Subcutaneous abdominal adipose tissue (tissue), 5 donors: ENCODE measurements around the gene SNX25.

Experiments
- H3K27ac ChIP-seq: one replicate; pipeline ENCODE4 v1.7.0; 2013; ENCODE audit warnings: low read depth, mild to moderate bottlenecking, inconsistent platforms, low read length, moderate library complexity
- H3K27me3 ChIP-seq, 5 donors: one replicate each; pipeline ENCODE4 v1.7.0; 2013; ENCODE audit warnings: low read length in 5 of 5, inconsistent platforms in 1 of 5; ENCODE audit not compliant: control insufficient read depth in 5 of 5, insufficient read depth in 4 of 5
- H3K36me3 ChIP-seq, 5 donors: one replicate each; pipeline ENCODE4 v1.7.0; 2013; ENCODE audit warnings: low read length in 5 of 5; ENCODE audit not compliant: control insufficient read depth in 5 of 5, insufficient read depth in 5 of 5
- H3K4me1 ChIP-seq, 5 donors: one replicate each; pipeline ENCODE4 v1.7.0; 2013; ENCODE audit warnings: low read length in 5 of 5, mild to moderate bottlenecking in 3 of 5, moderate library complexity in 1 of 5; ENCODE audit not compliant: control insufficient read depth in 5 of 5, insufficient read depth in 5 of 5
- H3K4me3 ChIP-seq, 5 donors: one replicate each; pipeline ENCODE4 v1.7.0; 2013; ENCODE audit warnings: low read length in 5 of 5, low read depth in 1 of 5
- H3K9ac ChIP-seq, 5 donors: one replicate each; pipeline ENCODE4 v1.7.0; 2013; ENCODE audit warnings: low read length in 5 of 5, mild to moderate bottlenecking in 4 of 5, moderate library complexity in 3 of 5
- H3K9me3 ChIP-seq, 5 donors: one replicate each; pipeline ENCODE4 v1.7.0; 2013; ENCODE audit warnings: low read length in 5 of 5; ENCODE audit not compliant: control insufficient read depth in 5 of 5
- donor health status: healthy.
- donor health status: healthy.
- donor health status: healthy.
- donor health status: healthy.
- donor health status: healthy.

The SNX25 gene

DNA sequence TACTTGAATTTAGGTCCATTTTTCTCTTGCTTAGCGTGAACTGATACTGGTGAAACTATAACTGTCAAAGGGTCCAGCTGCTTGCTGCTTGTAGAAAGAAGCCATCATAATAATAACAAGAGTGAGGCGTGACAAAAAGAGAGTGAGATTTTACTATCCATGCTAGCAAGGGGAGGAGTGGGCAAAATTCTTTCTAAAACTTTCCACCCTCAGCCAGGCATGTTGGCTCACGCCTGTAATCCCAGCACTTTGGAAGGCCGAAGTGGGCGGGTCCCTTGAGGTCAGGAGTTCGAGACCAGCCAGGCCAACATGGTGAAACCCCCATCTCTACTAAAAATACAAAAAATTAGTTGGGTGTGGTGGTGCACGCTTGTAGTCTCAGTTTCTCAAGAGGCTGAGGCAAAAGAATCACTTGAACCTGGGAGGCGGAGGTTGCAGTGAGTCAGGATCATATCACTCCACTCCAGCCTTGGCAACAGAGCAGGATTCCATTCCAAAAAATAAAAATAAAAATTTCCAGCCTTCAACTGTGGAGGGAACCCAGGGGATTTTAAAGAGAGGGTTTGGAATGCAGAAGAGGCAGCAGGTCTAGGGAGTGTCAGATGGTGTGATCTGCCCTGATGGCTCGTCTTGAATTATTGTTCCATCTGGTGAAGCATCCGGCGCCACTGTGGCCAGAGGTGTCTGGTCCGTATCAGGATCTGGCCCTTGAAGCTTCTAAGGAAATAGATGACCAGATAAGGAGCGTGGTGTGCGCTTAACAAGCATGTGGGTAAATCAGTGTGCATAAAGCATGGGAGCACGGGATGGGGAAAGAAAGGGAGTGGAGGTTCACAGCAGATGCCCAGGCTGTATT lies 134.6 kb downstream of the SNX25 start:
- Histone ChIP-seq H3K27me3 (no peaks in the 10 kb centered on the region), H3K9ac (no peak overlapping the region), H3K4me1 (peaks cover 0 to 18% (median 7%) of the 10 kb centered on the region in 5 donors), H3K36me3 (peaks cover 15 to 24% (median 17%) of the 10 kb centered on the region in 5 donors), H3K4me3 (peak overlapping the region in 2 of 5 donors; percentile 8 to 30), H3K9me3 (no peaks in the 10 kb centered on the region), H3K27ac (no peak overlapping the region)

- Histone ChIP-seq H3K9ac (no peak overlapping the region), H3K4me1 (peaks cover 0 to 18% (median 7%) of the 10 kb centered on the region in 5 donors), H3K9me3 (no peaks in the 10 kb centered on the region), H3K36me3 (peaks cover 16 to 20% (median 17%) of the 10 kb centered on the region in 5 donors), H3K4me3 (peak overlapping the region in 1 of 5 donors; percentile 8), H3K27ac (no peak overlapping the region), H3K27me3 (no peaks in the 10 kb centered on the region)
Observed at GRCh38 chr4:185344743-185345538, 135.5 kb downstream of the SNX25 start.

GRCh38 chr4:185346975-185347601 lies 137.7 kb downstream of the SNX25 start:
- no peak overlapping the region for H3K27ac ChIP-seq

GRCh38 chr4:185351691-185352090 lies 142.3 kb downstream of the SNX25 start:
- Histone ChIP-seq H3K27ac (no peak overlapping the region), H3K4me3 (no peak overlapping the region), H3K9ac (no peak overlapping the region), H3K36me3 (peaks cover 8 to 31% (median 23%) of the 10 kb centered on the region in 5 donors), H3K4me1 (no peaks in the 10 kb centered on the region), H3K9me3 (no peaks in the 10 kb centered on the region), H3K27me3 (no peaks in the 10 kb centered on the region)

More at GRCh38 chr4:185346975-185347601, 137.7 kb downstream of the SNX25 start:
- peaks cover 13 to 24% (median 15%) of the 10 kb centered on the region in 5 donors for H3K36me3 ChIP-seq
- H3K9ac ChIP-seq = no peak overlapping the region
- peaks cover 0 to 18% (median 7%) of the 10 kb centered on the region in 5 donors for H3K4me1 ChIP-seq
- H3K27me3 ChIP-seq = no peaks in the 10 kb centered on the region
- no peaks in the 10 kb centered on the region for H3K9me3 ChIP-seq
- no peak overlapping the region for H3K4me3 ChIP-seq

DNA sequence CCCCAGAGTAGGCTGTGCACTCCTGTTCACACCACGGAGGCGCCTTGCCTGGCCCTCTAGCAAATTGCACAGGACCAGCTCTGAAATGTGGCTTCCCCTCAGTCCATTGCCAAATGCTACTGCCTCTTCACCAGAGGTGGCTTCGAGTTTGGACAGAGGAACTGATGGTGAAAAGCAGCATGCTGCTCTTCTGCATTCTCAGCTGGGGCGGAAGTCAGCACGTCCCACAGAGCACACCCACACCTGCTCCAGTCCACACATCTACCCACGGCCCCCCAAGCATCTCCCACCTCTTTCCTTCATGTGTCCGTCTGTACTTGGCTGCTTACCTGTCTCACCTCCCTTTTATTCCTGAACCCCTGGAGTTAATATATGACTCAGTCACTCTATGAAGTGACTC lies 142.8 kb downstream of the SNX25 start:
- Histone ChIP-seq H3K4me1 (no peaks in the 10 kb centered on the region), H3K4me3 (no peak overlapping the region), H3K27me3 (no peaks in the 10 kb centered on the region), H3K36me3 (peaks cover 4 to 27% (median 18%) of the 10 kb centered on the region in 5 donors), H3K9ac (no peak overlapping the region), H3K27ac (no peak overlapping the region), H3K9me3 (no peaks in the 10 kb centered on the region)

GRCh38 chr4:185352741-185353140 lies 143.3 kb downstream of the SNX25 start:
- no peak overlapping the region for H3K4me3 ChIP-seq
- no peaks in the 10 kb centered on the region for H3K9me3 ChIP-seq
- H3K9ac ChIP-seq = no peak overlapping the region
- peaks cover 4 to 27% (median 18%) of the 10 kb centered on the region in 5 donors for H3K36me3 ChIP-seq
- H3K27ac ChIP-seq = no peak overlapping the region
- no peaks in the 10 kb centered on the region for H3K4me1 ChIP-seq
- no peaks in the 10 kb centered on the region for H3K27me3 ChIP-seq

GRCh38 chr4:185357211-185357610 lies 147.8 kb downstream of the SNX25 start:
- Histone ChIP-seq H3K9ac (no peak overlapping the region), H3K4me1 (no peaks in the 10 kb centered on the region), H3K27ac (no peak overlapping the region), H3K9me3 (no peaks in the 10 kb centered on the region), H3K36me3 (peaks cover under 1 to 22% (median 12%) of the 10 kb centered on the region in 5 donors), H3K27me3 (no peaks in the 10 kb centered on the region), H3K4me3 (no peak overlapping the region)

GRCh38 chr4:185357733-185358440 lies 148.5 kb downstream of the SNX25 start:
- H3K36me3 ChIP-seq = peaks cover 4 to 20% (median 11%) of the 10 kb centered on the region in 5 donors
- H3K27ac ChIP-seq = no peak overlapping the region
- no peaks in the 10 kb centered on the region for H3K9me3 ChIP-seq
- H3K4me3 ChIP-seq = no peak overlapping the region
- H3K27me3 ChIP-seq = no peaks in the 10 kb centered on the region
- H3K9ac ChIP-seq = no peak overlapping the region
- no peaks in the 10 kb centered on the region for H3K4me1 ChIP-seq

- Histone ChIP-seq H3K27me3 (no peaks in the 10 kb centered on the region), H3K27ac (no peak overlapping the region), H3K4me3 (no peak overlapping the region), H3K4me1 (no peaks in the 10 kb centered on the region), H3K36me3 (peaks cover 4 to 20% (median 11%) of the 10 kb centered on the region in 5 donors), H3K9me3 (no peaks in the 10 kb centered on the region), H3K9ac (no peak overlapping the region)
Observed at GRCh38 chr4:185358514-185358913, 149.1 kb downstream of the SNX25 start.
